HTERT RPE-1 (cell line): ENCODE results near the gene MOV10L1.

Experiments
- in situ Hi-C: fragments of 300-500 bp; cut with MboI; formaldehyde crosslinking; loops from 4 replicates; pipeline ENCODE4 v1.14.3; 2020; ENCODE audit warnings: low sequenced_read_pairs

Gene MOV10L1

DNA sequence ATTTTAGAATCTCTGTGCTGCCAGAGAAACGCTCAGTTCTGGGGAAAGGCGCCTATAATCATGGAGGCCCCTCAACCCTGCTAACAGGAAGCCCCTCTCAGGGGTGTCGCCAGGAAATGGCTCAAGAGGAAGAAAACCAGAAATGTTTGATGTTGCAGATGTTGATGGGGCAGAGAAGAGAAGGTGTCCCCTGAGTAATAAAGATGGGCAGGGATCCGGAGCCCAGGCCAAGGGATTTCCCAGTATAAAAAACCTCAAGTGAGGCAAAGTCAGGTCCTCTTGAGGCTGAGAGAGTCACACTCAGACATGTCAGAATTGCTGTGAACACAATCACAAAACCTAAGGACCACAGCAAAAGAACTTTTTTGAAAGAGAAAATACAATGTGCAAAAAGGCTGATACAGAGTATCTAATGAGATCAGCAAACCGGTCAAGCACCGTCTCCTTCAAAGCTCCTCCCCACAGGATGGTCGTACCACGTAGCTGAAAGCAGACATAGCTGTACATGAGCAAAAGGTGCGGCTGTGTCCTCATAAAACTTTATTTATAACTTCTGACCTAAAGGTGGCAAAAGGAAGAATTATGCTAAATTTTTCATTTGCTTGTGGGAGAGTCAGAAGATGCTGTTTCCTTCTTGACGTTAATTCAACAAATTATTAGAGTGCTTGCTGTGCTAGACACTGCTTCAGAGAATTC, 12.2 kb downstream of the MOV10L1 start:
- in situ Hi-C loops: no loop called here

DNA sequence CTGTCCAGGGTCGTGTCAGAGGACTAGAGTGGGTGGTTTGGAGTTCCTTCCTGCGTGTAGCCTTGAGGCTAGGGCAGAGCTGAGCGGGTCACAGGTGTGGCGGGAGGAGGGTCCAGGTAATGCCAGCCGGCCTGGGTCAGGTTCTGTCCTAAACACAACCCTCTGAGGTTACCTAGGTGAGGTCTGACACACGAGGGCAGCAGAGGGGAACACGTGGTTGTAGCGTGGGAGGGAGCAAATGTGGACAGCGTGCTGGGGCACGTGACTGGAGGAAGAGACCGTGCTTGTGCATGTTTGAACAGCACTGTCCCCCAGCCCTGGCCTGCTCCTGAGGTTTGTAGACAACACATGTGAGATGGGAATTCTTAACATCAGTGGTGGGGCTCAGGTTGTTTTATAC, 13.1 kb downstream of the MOV10L1 start:
- in situ Hi-C loops: no loop called here

DNA sequence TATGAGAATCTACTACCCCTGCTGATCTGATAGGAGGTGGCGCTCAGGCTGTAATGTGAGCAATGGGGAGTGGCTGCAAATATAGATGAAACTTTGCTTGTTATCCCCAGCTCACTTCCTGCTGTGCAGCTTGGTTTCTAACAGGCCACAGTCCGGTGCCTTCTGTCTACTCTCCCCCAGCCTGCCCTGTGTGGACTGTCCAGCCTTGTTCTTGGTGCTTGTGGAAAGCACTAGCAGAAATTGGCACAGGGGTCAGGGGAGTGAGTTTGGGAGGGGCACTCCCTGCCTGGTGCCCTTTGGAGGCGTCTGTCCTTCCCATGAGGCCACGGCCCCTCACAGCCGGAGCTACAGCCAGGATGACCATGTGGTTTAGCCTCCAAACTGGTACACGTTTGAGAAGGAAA, 14.3 kb downstream of the MOV10L1 start:
- in situ Hi-C loops: no loop called here

DNA sequence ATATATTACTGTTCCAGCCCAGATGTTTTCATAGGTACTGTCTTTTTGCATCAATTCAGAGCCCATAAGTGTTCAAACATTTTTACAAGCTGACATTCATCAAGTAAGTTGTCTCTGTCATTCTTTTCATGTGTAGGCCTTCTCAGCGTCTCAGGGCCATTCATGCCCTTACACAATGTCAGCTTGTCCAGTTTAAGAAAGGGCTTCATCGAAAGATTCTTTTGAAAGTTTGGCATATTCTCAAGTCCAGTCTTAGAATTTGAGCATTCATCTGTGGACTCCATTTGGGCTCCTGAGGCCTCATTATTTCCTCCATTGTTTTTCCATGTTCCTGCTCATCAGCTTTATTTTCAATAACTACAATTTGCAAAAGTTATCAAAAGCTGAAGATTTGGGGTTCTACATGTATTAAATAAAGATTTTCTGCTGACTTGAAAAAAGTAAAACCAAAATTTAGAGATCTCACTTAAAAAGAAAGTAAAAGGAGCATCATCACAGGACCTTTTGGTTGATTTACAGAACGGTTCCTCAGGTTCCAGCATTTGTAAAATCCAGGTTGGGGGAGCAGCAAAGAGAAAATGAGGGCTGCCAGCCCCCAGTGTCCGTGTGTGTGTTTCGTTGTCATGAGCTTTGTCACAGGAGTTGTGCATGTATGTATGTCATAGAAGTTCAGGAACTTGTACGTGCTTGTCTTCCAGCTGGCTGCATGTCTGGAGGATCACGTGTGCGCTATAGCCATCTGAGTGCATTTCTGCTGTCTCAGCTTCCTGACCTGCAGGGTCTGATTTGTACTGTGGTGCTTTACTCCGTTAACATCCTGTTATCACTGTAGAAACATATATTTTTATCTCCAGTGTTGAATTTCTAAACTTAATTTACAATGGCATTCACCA, 15.6 kb downstream of the MOV10L1 start:
- in situ Hi-C loops: no loop called here

DNA sequence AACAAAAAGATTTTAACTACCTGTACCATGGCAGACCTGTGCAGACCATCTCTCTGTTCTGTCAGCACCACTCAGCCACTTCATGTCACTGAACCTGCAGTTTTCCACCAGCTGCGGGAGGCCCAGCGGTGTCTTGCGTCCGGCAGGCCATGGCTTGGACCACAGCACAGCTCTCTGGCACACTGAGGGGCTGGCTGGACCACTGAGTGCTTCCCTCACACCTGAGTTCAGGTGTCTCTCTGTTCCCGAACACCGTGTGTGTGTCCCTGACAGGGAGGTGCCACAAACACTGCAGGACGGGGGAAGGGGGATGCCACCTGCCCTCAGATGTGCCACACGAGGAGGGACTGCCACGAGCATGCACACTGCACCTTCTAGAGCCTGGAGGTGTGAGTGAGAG, 17.7 kb downstream of the MOV10L1 start:
- in situ Hi-C loops: no loop called here

DNA sequence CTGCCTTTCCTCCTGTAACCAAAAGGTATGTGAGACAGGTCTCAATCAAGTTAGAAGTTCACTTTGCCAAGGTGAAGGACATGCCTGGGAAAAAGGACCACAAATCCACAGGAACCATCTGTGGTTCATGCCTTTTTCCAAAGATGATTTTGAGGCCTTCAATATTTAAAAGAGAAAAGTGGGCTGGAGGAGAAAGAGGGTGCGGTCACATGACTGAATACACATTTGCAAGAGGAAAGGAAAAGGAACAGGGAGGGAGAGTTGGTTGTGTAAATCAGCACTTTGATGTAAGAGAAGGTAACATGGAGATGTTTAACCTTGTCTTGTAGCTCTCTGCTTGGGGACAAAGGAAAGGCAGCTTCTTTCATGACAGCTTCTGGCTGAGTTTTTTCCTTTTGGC, 21.2 kb downstream of the MOV10L1 start:
- in situ Hi-C loops: no loop called here

DNA sequence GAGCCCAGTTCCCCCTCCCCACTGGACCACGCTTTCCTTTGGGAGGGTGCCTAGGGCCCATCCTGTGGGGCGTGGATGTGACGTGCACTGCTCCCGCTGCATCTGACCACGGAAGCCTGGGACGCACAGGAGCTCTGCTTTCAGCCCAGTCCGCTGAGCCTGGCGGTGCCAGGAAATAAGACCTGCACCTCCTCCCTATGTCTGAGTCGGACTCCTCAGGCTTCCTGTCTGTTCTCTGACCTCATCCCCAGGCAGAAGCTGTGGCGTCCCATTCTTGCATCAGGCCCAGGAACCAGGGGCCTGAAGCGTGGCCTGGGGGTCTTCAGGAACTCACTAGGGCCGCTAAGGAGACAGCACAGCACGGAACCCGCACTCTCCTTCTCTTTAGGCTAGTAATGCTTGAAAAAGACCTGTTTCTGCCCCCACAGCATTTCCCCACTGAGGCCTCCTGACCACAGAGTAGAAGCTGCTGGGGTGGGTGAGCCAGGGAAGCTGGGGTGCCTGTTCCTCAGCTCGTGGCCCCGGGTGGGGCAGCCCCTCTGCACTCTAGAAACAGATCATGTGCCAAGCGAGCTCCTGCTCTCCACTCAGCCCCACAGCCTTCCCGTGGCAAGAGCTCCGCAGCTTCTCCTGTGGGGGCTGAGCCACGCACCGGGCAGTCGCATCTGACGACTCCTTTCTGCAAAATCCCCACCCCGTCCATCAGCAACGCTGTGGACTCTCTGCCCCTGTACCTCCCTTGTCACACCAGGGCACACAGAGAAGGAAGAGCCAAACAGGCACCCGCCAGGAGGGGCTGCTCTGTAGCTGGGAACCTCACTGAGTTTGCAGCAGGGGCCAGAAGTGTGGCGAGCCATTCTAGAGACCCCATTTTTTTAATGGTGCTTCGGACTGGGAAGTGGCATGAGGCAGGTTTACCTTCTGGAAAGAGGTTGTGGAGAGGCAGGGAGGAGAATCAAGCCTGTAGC, 22.6 kb downstream of the MOV10L1 start:
- in situ Hi-C loops: no loop called here

DNA sequence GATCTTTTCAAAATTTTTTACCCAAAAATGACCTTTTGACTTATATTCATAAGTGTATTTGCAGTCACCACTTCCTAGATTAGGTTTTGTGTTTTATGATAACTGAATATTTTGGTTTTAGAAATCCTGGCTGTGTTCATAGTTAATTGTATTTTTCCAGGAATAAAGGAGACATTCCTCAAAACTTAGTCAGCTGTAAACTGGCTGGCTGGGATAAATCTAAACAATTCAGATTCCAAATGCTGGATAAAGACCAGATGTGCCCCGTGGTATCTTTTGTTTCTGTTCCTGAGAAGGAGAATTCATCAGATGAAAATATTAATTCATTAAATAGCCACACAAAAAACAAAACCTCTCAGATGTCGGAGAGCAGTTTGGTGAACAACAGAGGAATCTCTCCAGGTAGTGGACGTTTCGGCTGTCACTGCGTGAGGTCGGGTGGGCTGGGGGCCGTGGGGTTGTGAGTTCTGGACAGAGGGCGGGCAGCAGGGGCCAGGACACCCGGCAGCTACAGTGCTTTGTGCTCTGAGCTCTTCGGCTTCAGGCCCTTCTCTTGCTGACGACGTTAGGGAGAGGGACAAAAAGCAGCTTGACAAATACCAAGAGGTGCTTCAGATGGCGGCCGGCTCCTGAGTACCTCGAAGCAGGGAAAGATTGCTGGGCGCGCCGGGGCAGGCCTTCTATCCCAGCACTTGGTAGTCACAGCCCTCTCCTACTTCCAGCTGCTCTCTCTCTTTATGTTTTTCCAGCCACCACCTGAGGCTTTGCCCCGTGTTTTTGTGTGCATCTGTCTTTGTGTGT, 24.6 kb downstream of the MOV10L1 start:
- in situ Hi-C loops: no loop called here

DNA sequence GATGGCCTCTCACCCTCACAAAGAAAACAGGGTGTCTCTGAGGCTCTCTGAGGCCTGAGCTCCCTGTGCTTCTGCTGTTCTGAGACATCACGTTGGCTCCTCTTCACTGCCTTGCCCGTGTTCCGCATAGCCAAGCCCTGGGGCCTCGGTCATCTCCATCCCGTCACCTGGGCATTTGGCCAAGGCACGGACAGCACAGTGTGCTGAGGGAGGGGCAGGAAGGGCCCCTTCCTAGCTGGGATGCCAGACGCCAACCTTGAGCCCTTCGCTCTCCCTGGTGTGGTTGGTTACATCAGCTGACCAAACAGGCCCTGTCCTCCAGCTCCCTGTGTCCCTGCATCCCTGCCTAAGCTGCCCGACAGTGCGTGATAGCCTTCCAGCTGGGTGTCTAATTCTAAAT, 25.9 kb downstream of the MOV10L1 start:
- in situ Hi-C loops: no loop called here

DNA sequence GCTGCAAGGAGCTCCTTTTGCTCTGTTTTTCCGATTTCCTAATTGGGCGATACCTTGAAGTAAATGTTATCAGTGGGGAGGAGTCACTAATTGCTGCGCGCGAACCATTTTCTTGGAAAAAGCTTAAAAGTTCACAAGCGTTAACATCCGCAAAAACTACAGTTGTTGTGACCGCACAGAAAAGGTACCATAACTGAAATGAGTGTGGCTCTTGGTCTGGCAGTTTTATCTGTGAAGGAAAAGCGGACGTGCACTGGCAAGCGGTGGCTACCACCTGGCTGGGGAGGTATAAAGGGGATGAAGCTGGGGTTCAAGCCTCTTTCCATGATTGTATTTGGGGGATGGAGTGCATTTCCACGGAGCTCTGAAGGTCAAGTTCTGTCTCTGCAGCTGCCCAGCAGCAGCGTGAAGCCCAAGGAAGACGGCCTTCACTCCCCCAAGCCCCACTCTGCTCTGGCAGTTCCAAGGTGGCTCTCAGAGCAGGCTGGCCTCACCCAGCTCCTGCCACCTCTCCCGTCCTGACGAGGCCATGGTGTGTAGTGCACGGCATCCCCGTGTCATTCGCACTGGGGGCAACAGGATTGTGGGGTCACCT, 27.5 kb downstream of the MOV10L1 start:
- in situ Hi-C loops: no loop called here

DNA sequence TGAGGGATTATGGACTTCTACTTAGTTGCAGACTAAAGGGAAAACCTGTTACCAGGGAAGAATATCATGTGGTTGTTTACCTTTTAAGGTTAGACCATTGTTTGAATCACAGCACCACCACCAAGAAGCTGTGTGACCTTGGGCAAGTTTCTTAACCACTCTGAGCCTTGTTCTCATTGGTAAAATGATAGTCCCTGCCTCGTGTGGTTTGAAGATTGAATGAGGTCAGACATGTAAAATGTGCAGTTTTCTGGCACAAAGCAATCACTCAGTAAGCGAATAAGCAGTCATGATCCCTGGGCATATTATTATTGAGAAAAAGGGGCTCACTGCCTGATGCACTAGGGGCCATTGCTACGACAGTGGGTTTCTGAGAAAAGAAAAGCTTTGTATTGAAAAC, 28.3 kb downstream of the MOV10L1 start:
- in situ Hi-C loops: no loop called here

DNA sequence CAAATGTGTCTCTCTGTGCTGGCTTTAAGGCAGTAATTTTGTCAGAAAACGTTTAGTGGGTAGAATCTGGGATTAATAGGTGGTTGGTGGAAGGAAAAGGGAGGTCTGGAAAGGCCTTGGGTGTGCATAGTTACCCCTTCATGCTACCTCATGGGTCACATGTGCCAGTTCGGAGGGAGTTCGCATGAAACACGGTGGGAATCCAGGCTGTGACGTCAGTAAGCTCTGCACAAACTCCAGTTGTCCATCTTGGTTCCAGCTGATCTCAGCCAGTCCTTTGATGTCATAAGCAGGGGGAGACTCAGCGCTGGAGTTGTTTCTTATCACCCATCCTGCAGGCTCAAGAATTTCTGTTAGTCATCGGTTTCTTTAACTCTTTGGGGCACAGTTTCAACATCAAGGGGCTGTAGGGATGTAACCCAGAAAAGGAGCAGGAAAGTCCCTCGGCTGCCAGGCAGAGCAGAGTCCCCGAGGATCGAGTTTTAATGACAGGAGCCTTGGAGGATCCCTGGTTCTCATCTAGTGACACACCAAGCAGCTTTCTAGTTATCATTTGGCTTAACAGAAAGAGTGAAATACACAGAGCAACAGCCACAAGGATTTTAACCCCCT, 28.9 kb downstream of the MOV10L1 start:
- in situ Hi-C loops: no loop called here

DNA sequence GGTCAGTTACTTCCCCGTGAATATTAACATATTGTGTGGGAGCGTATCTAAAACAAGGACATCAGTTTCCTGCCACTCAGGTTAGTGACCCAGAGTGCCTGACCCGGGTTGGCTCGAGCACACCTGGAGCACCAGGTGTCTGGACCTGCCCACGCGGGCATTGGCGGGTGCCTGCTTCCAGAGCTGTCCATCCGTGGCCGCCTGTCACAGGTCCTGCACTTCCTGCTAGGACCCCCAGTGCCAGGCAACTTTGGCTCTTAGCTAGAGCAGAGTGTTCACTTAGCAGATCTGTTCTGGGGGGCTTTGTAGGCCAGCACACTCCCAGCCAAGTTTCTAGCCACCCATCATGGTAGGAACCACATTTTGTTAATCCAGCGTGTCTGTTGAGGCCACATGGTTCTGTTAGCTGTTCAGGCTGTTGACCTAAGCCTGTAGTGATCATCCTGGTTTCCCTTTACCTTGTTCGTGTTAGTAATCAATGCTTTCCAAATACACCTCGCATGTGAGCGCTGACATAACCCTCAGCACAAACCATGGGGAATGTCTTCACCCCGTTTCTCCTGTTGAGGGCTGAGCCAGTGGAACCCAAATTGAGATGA, 29.5 kb downstream of the MOV10L1 start:
- in situ Hi-C loops: no loop called here

DNA sequence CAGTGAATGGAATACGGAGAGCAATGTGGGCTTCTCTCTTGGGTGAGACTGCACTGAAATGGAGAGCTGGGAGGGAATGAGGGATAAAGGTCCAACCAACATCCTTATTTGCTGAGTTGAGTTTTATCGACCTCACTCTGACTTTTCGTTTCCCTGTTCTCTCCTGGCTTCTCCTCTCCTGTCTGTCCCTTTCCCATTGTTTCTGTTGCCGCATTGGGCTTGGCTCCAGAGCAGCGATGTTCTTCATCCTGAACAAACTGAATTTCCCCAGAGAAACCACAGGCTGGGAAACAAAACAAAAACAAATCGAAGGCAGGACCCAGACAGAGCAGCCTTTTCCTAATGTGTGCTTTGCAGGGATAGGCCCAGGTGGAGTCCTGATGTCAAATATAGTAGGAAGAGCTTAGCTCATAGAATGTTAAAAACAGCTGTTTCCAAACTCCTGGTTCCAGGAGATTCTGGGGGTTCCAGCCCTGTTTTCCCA, 30.0 kb downstream of the MOV10L1 start:
- in situ Hi-C loops: no loop called here

DNA sequence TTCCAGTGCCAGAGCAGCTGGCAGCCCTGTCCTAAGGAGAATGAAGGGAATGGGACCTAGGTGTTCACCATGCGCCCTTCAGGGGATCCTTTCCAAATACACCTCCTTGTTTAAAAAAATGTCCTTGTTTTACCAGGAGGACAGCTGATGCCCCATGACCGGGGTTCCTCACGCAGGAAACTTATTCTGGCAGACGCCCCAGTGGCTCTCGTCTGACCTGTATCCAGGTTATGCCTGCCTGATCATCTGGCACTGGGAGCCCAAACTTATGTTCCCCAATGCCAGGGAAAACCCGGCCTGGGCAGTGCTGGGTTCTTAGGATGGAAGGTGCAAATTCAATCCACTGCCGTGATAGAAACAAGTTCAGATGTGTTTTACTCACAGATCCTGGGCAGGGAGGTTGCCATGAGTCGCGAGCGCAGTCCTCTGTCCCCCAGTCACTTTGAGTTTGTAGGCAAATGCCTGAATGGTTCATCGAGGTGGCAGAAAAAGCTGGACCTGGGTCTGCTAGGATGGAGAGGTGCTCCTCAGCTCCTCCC, 31.5 kb downstream of the MOV10L1 start:
- in situ Hi-C loops: no loop called here

DNA sequence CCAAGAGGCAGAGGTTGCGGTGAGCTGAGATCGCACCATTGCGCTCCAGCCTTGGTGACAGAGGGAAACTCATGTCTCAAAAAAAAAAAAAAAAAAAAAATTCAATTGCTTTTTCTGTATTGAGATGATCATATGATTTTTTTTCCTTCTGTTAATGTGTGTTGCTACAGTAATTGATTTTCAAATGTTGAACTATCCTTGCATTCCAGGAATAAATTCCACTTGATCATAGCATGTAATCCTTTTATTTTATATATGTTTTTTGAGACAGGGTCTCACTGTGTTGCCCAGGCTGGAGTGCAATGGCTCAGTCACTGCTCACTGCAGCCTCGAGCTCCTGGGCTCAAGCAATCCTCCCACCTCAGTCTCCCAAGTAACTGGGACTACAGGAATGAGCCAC, 33.3 kb downstream of the MOV10L1 start:
- in situ Hi-C loops: no loop called here

DNA sequence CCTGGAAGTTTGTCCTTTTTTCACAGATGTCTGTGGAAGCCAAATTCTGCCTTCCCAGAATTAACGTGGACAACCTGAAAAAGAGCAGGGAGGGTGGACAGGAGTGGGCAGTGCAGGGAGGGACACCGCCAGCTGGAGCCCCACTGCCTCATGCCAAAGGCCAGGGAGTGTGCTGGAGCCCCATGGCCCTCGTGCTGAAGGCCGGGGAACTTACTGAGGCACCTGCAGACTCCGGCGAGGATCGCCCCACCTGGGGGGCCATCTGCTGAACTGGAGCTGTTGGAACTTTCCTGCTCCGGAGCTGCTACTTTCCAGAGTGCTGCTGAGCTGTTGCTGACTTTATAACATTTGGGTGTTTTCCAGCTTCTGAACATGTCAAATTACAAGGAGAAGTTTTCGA, 35.2 kb downstream of the MOV10L1 start:
- in situ Hi-C loops: no loop called here

DNA sequence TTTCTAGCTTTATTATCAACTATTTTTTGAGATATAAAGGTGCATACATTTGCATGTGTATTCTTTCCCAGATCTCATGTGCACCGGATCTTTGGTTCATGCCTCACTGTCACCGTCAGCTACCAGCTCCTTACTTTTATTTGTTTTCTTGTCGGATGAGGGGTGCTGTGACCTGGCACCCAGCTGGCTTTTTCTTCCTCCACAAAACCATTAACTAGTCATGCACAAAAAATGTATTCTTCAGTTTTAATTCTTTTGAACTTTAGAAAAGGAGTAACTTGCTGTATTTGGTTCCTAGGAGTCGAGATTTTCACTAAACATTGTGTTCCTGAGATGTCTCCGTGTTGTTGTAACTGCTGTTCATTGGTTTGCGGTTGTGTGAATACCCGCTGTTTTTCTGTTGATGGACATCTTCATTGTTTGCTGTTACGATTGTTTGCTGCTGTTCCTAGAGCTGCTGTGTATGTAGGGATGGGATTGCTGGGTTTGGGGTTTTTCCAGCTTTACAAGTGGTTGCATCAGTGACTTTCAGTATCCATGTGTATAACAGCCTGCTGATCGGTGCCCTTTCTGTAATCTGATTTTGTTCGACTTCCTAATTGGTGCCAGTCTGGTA, 39.4 kb downstream of the MOV10L1 start:
- in situ Hi-C loops: no loop called here
